T47D (cell line): ENCODE measurements around the gene U2AF1L4.
"Not testable (repeated sequence)": the region's sequence is repeated elsewhere in the genome, so short reads cannot be mapped to it uniquely, and the experiment has no call there.

ENCODE experiments used
- DNase-seq, 2 experiments: peaks; one replicate each; pipeline versions ENCODE4 v3.0.0 to v3.0.0-alpha.2; 2011 to 2012; ENCODE audit warnings: low read depth in 1 of 2, low spot score in 1 of 2
- JUND ChIP-seq: IDR thresholded peaks from 2 replicates; pipeline ENCODE4 v1.6.1; 2012; ENCODE audit warnings: low read depth
- in situ Hi-C: cut with HindIII; loops from 2 replicates; pipeline ENCODE4 v1.10.0; 2016; ENCODE audit warnings: low sequenced_read_pairs, low pct_unique_long_range_greater_than_20kb

The U2AF1L4 gene

DNA sequence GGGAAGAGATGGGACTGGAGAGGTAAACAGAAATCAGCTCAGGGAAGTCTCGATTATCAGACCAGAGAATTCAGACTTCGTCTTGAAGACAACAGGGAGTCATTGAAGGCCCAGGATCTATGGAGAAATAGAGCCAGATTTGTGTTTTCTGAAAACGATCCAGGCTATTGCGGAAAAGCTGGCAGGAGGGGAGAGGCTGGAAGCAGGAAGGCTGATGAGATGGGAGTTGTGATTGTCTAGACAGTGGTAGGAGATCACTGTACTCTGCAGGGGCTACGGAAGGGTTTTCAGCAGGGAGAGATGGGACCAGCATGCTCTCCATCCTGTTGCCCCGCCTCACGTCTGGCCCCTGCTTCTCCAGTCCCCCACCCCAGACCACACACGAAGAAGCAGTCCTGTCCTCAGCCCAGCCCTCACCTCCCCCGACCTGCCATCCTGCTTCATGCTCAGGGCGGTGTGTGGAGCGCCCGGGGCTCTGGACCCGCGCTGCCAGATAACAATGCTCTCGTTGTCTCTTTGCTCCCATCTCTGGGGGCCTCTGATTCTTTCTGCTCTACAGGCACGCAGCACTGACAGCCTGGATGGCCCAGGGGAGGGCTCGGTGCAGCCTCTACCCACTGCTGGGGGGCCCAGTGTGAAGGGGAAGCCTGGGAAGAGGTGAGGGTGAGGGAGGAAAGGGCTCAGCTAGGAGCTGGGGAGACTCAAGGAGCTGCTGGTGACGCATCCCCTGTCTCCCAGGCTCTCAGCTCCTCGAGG, 32.0 kb upstream of the U2AF1L4 start:
- no peak for TF ChIP-seq JUND
- in situ Hi-C loops = no loop called here
- no peak for DNase-seq

DNA sequence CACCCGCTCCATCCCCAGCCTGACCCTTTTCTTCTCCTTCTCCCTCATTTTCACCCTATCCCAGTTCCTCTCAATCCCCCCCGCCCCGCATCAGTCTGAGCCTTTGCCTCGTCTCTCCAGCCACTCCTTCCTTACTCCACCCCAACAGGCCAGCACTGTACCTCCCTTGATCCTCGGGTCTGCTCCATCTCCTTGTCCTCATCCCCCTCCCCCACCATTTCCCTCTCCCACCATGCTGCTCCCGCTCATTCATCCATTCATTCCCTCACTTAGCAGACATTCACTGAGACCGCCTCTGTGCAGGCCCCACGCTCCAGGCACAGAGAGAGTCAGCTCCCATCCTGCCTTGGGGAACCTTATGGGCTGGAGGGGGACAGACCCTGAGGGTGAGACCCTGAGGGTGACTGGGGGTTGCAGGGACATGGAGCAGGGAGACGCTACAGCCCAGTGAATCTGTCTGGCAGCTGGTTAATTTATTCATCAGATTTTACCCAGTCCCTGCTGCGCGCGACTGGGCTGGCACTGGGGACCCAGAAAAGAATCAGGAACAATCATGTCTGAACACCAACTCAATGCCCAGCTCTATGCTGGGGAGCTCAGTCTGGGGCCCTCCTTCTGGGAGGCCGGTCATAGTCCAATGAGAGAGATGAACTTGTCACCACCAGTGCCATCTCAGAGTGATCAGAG, 31.0 kb upstream of the U2AF1L4 start:
- DNase-seq = no peak
- in situ Hi-C loops = no loop called here
- no peak for TF ChIP-seq JUND

- DNase-seq = peak; percentile 84 to 97
- no peak for TF ChIP-seq JUND
- in situ Hi-C loops = no loop called here
Observed at GRCh38 chr19:35775298-35776101, 30.3 kb upstream of the U2AF1L4 start, which contains the start of gene ARHGAP33. ARHGAP33 (plus strand) TSS chr19:35775564; CDS start chr19:35775659, 95 bp downstream.

DNA sequence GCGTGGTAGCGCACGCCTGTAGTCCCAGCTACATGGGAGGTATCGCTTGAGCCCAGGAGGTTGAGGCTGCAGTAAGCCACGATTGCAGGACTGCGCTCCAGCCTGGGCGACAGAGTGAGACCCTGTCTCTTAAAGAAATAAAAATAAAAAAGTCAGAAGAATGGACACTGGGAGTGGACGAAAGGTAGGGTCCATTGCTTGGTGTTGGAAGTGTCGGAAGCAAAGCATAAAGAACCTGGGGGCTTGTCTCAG, 29.8 kb upstream of the U2AF1L4 start:
- TF ChIP-seq JUND = no peak
- DNase-seq = no peak
- in situ Hi-C loops = no loop called here

GRCh38 chr19:35774274-35775045, 29.2 kb upstream of the U2AF1L4 start:
- in situ Hi-C loops = no loop called here
- DNase-seq = peak in 1 of 2 experiments; percentile 18
- TF ChIP-seq JUND = no peak

DNA sequence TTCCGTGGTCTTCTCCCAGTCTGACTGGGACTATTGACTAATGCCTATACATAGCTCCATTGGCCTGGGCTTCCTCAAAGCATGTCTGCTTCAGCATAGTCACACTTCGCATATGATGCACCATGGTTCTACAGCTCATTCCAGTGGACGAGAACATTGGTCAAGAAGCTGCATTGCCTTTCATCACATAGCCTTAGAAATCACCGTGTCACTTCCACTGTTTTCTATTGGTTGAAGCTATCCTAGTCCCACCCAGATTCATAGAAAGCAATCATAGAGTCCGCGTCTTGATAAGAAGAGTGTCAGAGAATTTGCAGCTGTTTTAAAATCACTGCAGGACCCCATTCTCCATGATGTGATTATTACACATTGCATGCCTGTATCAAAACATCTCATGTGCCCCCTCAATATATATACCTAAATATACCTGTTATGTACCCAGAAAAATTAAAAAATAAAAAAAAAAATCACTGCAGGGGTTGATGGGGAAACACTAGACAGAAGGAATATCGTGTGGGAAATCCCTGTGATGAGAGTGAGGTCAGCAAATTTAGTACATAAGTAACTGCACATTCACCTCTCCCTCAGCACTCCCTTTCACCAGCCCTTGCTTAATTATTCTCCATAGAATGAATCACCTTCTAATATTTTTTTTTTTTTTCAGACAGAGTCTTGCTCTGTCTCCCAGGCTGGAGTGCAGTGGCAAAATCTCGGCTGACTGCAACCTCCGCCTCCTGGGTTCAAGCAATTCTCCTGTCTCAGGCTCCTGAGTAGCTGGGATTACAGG, 28.0 kb upstream of the U2AF1L4 start:
- TF ChIP-seq JUND = no peak
- DNase-seq = no peak
- in situ Hi-C loops = no loop called here

DNA sequence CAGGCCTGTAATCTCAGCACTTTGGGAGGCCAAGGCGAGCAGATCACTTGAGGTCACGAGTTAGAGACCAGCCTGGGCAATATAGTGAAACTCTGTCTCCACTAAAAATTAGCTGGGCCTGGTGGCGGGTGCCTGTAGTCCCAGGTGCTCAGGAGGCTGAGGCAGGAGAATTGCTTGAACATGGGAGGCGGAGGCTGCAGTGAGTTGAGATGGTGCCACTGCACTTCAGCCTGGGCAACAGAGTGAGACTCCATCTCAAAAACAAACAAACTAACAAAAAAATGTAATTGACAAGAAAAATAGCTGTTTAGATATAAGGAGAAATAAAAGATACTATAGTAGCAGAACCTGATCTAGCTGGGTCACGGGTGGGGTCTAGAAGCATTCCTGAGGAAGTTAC, 27.1 kb upstream of the U2AF1L4 start:
- in situ Hi-C loops, DNase-seq: not testable (repeated sequence)

DNA sequence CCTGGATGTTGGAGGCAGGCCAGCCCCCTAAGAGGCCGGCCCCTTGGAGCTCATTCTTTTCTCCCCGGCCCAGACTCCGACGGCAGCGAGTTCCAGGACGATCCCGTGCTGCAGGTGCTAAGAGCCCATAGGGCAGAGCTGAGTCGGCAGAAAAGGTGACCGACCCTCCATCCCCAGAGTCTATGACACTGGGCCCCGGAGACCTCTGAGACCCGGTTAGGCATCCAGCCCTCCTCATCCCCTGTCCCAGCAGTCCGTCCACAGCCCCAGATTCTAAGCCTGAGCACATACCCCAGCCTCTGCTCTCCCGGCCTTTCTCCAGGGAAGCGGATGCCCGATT, 22.8 kb upstream of the U2AF1L4 start:
- TF ChIP-seq JUND = no peak
- in situ Hi-C loops = no loop called here
- DNase-seq = no peak

- no peak for DNase-seq
- in situ Hi-C loops = no loop called here
- no peak for TF ChIP-seq JUND
Observed at GRCh38 chr19:35767288-35768081, 22.3 kb upstream of the U2AF1L4 start.

- in situ Hi-C loops = no loop called here
- no peak for DNase-seq
- no peak for TF ChIP-seq JUND
Observed at GRCh38 chr19:35766571-35767104, 21.4 kb upstream of the U2AF1L4 start.
